Endothelial cell of umbilical vein (primary cell): Measurements from ENCODE around the gene CIAO3. TPM values are rescaled to one million over a fixed set of nuclear protein-coding genes. Genes with fewer than 3 reads are reported as not detected.

Experiments
- BruUV-seq: library from RNA; stranded (reverse); fragments of 400-500 nt; replicated peaks from 2 replicates; lab custom pipeline; 2021; lab: Mats Ljungman, UMichigan
- CTCF ChIA-PET: fragments of 300-600, 350-600 bp; sonication (Branson Sonifier 250); formaldehyde crosslinking; loops from one replicate; lab custom pipeline; 2021; ENCODE audit warnings: antibody characterized with exemption, inconsistent platforms; lab: Charles Lee
- POLR2A ChIA-PET: fragments of 300-600, 350-600 bp; sonication (Branson Sonifier 250); formaldehyde crosslinking; loops from one replicate; lab custom pipeline; 2021; ENCODE audit warnings: antibody characterized with exemption, inconsistent platforms; lab: Charles Lee
- DNase-seq: peaks from one replicate; pipeline ENCODE4 v3.0.0-alpha.2; 2011; ENCODE audit warnings: low read depth, low spot score
- FAIRE-seq: peaks from 2 replicates; lab custom pipeline; 2011; peaks lifted over from hg19 to GRCh38; lab: Jason Lieb, UNC
- H2AFZ ChIP-seq: 2 replicates; pipeline ENCODE4 v1.6.0; 2012; ENCODE audit warnings: low read depth, low read length, control low read depth, inconsistent platforms
- H3K27ac ChIP-seq: 2 replicates; pipeline ENCODE4 v1.5.1; 2011; ENCODE audit warnings: low read depth, mild to moderate bottlenecking, control low read depth, low read length, moderate library complexity; ENCODE audit not compliant: insufficient read depth
- H3K27me3 ChIP-seq, 2 experiments: 2 replicates each; pipeline versions ENCODE4 v1.6.0 to v1.6.1; 2011; ENCODE audit warnings: low read length in 2 of 2, mixed read lengths in 1 of 2; ENCODE audit not compliant: control insufficient read depth in 2 of 2, insufficient read depth in 2 of 2
- H3K36me3 ChIP-seq, 2 experiments: 2 replicates in 1 of 2; 3 replicates in 1 of 2; pipeline ENCODE4 v1.5.1; 2011; ENCODE audit warnings: low read length in 2 of 2, mild to moderate bottlenecking in 1 of 2, moderate library complexity in 1 of 2; ENCODE audit not compliant: control insufficient read depth in 2 of 2, insufficient read depth in 2 of 2; ENCODE audit errors: extremely low read depth in 1 of 2
- H3K4me1 ChIP-seq: 3 replicates; pipeline ENCODE4 v1.5.1; 2011; ENCODE audit warnings: mild to moderate bottlenecking, low read length; ENCODE audit not compliant: control insufficient read depth, insufficient read depth; ENCODE audit errors: extremely low read depth
- H3K4me2 ChIP-seq: 2 replicates; pipeline ENCODE4 v1.6.1; 2011; ENCODE audit warnings: low read length, control low read depth, mixed read lengths; ENCODE audit not compliant: insufficient read depth
- H3K4me3 ChIP-seq, 3 experiments: fragments of 200-600 bp in 1 of 3; sonication (generic), shearing (Covaris generic) in 1 of 3; replicated peaks in 1 of 3; 2 replicates each; pipeline ENCODE4 v1.5.1; 2011 to 2016; ENCODE audit warnings: control low read depth in 3 of 3, low read length in 3 of 3, mild to moderate bottlenecking in 2 of 3, inconsistent platforms in 1 of 3, low read depth in 1 of 3, moderate library complexity in 1 of 3; ENCODE audit not compliant: insufficient read depth in 1 of 3
- H3K79me2 ChIP-seq: 2 replicates; pipeline ENCODE4 v1.6.0; 2012; ENCODE audit warnings: low read length, inconsistent platforms; ENCODE audit not compliant: control insufficient read depth, insufficient read depth
- H3K9ac ChIP-seq: replicated peaks from 2 replicates; pipeline ENCODE3; 2011; ENCODE audit warnings: low read length, control low read depth; ENCODE audit not compliant: insufficient read depth; ENCODE audit errors: extremely low read depth
- H3K9me1 ChIP-seq: replicated peaks from 3 replicates; pipeline ENCODE4 v1.6.0; 2011; ENCODE audit warnings: mild to moderate bottlenecking, low read length; ENCODE audit not compliant: control insufficient read depth, insufficient read depth; ENCODE audit errors: extremely low read depth
- H3K9me3 ChIP-seq: replicated peaks from 2 replicates; pipeline ENCODE4 v1.5.1; 2012; ENCODE audit warnings: low read length, inconsistent platforms; ENCODE audit not compliant: control insufficient read depth, insufficient read depth
- H4K20me1 ChIP-seq: replicated peaks from 2 replicates; pipeline ENCODE3; 2011; ENCODE audit warnings: mild to moderate bottlenecking, low read length; ENCODE audit not compliant: control insufficient read depth, insufficient read depth; ENCODE audit errors: extremely low read depth
- EZH2 ChIP-seq: IDR thresholded peaks from 2 replicates; pipeline ENCODE4 v1.6.1; 2012; ENCODE audit warnings: borderline replicate concordance, low read depth, mild to moderate bottlenecking, moderate library complexity, low read length, inconsistent platforms; ENCODE audit not compliant: severe bottlenecking
- FOS ChIP-seq: IDR thresholded peaks from 2 replicates; pipeline ENCODE4 v1.6.1; 2011; ENCODE audit warnings: mild to moderate bottlenecking, low read length, moderate library complexity, borderline replicate concordance; ENCODE audit not compliant: insufficient read depth
- GATA2 ChIP-seq: IDR thresholded peaks from 2 replicates; pipeline ENCODE4 v1.7.0; 2011; ENCODE audit warnings: low read depth, mild to moderate bottlenecking, moderate library complexity, mixed read lengths, low read length; ENCODE audit not compliant: insufficient read length, insufficient read depth
- MYC ChIP-seq: IDR thresholded peaks from one replicate; pipeline ENCODE4 v1.6.1; 2011; ENCODE audit warnings: mild to moderate bottlenecking, low read depth, low read length
- dilution Hi-C: fragments of 300-500 bp; cut with MboI; formaldehyde crosslinking; loops from one replicate; pipeline ENCODE4 v1.15.0; 2019; ENCODE audit warnings: low sequenced_read_pairs; ENCODE audit not compliant: extremely low pct_ligation_motif_present
- intact Hi-C: fragments of 100-400 bp; cut with micrococcal nuclease; formaldehyde crosslinking; loops from one replicate; pipeline ENCODE4 v1.10.0; 2022
- polyA plus RNA-seq, 4 experiments: library from polyadenylated mRNA; depleted of rRNA in 3 of 4; stranded (reverse) in 3 of 4; unstranded in 1 of 4; fragments of >200 nt; gene quantifications; 2 replicates each; pipeline versions ENCODE4 v1.2.1 to v1.2.3, GENCODE V29; 2011 to 2012; ENCODE audit warnings: missing spikeins in 1 of 4
- total RNA-seq: library from RNA; stranded (reverse); gene quantifications from 2 replicates; pipeline ENCODE4 v1.2.3, GENCODE V29; 2021
- TF ChIP-seq, protein P1 (sequence below), 2 donors: IDR thresholded peaks; 1 replicate in 1 of 2; 2 replicates in 1 of 2; pipeline ENCODE4 v1.5.1; 2011; ENCODE audit warnings: low read length in 2 of 2, mild to moderate bottlenecking in 2 of 2, moderate library complexity in 2 of 2, control low read depth in 1 of 2, inconsistent platforms in 1 of 2, low read depth in 1 of 2; ENCODE audit not compliant: insufficient read depth in 1 of 2; ENCODE audit errors: extremely low read depth in 1 of 2
- TF ChIP-seq, protein P2 (sequence below): IDR thresholded peaks from 2 replicates; pipeline ENCODE4 v1.6.1; 2011; ENCODE audit not compliant: insufficient read depth, insufficient read length

The CIAO3 gene
- total and polyA plus RNA-seq, 2 donors (not counting 3 experiments of a cell fraction or from before 2014, with no cell fraction given), result 23.1 to 33.8 TPM

DNA sequence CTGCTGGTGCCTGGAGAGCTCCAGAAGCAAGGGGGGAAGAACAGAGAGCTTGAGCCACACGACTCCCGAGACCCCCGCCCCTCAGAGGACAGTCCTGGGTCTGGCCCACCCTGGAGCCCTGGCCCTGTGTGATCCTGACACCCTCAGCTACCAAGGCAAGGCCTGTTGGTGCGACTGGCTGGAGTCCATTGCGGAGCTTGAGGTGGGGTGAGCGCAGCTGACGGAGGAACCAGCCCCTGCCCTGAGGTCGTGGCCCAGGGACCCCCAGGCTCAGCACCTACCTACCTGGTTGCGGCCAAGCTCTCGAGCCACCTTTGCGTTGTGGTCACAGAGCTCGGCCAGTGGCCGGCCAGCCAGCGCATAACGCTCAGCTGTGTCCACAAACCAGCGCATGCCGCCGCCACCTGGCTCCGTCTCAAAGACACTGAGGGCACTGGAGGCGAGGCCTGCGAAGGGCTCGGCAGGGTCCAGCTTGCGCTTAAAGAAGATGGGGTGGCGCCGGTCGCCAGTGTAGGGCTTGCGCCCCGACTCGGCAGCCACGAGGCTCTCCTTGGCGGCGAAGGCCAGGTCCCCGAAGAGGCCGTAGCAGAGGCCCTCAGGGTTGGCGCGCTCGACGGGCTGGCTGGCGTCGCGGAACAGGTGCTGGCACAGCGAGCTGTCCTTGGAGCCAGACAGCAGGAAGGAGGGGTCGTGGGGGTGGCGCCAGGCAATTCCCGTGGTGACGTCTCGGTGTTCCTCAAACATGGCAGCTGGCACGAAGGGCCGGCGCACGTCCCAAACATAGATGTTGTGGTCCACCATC is 54.1 kb downstream of the CIAO3 start:
- Histone ChIP-seq H4K20me1 (no peaks in the 10 kb centered on the region), H3K4me1 (peaks cover 16% of the 10 kb centered on the region), H3K27ac (no peak overlapping the region), H3K9me1 (no peaks in the 10 kb centered on the region), H3K36me3 (peaks cover 7 to 21% of the 10 kb centered on the region in 2 experiments), H2AFZ (no peak overlapping the region), H3K4me2 (no peak overlapping the region), H3K79me2 (peaks cover 20% of the 10 kb centered on the region), H3K9ac (no peak overlapping the region), H3K4me3 (no peak overlapping the region), H3K9me3 (no peaks in the 10 kb centered on the region), H3K27me3 (no peaks in the 10 kb centered on the region)
- ChIA-PET POLR2A (no interaction called here), CTCF (interaction anchor here (0.7 to 1.8 kb wide), 4 partner anchors 9 to 295 kb away, joined by 3 to 5 read pairs (median 4); no protein-coding TSS in a partner anchor)
- FAIRE-seq, result no peak
- no TSS peak for BruUV-seq
- no peak for TF ChIP-seq MYC
- no peak for TF ChIP-seq GATA2
- TF ChIP-seq FOS, result no peak
- dilution Hi-C loops (no loop called here), intact Hi-C loops (no loop called here)
- no peak for DNase-seq

DNA sequence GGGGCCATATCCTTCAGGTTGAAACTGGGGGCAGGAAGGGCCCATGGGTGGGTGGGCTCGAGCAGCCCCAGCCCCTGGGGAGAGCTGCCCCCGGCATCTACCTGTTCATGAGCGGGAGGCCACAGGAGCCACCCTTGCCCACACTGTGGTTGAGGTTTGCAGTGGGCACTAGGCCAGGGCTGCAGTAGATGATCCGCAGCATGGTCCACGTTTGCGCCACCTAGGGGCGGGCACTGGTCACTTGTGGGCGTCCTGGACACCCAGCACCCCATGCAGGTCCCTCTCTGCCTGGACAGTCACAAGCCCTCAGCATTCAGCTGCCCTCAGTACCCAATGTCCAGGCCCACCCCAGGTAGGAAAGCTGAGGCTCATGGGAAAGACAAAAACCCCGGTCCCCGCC is 54.8 kb downstream of the CIAO3 start:
- TF ChIP-seq EZH2, result no peak
- TF ChIP-seq, protein P1, sequence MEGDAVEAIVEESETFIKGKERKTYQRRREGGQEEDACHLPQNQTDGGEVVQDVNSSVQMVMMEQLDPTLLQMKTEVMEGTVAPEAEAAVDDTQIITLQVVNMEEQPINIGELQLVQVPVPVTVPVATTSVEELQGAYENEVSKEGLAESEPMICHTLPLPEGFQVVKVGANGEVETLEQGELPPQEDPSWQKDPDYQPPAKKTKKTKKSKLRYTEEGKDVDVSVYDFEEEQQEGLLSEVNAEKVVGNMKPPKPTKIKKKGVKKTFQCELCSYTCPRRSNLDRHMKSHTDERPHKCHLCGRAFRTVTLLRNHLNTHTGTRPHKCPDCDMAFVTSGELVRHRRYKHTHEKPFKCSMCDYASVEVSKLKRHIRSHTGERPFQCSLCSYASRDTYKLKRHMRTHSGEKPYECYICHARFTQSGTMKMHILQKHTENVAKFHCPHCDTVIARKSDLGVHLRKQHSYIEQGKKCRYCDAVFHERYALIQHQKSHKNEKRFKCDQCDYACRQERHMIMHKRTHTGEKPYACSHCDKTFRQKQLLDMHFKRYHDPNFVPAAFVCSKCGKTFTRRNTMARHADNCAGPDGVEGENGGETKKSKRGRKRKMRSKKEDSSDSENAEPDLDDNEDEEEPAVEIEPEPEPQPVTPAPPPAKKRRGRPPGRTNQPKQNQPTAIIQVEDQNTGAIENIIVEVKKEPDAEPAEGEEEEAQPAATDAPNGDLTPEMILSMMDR (IDR thresholded peaks at IDR 0.05; ENCODE audit: extremely low read depth in 1 of 2, insufficient read depth in 1 of 2, low read depth in 1 of 2, low read length in 2 of 2), result peak; percentile 48 to 72
- TF ChIP-seq, protein P2, sequence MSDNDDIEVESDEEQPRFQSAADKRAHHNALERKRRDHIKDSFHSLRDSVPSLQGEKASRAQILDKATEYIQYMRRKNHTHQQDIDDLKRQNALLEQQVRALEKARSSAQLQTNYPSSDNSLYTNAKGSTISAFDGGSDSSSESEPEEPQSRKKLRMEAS, result no peak
- H3K9ac ChIP-seq, result no peak overlapping the region
- no peak overlapping the region for H3K27ac ChIP-seq
- peak; percentile 70 for FAIRE-seq
- no peak overlapping the region for H2AFZ ChIP-seq
- DNase-seq, result peak; percentile 29
- H3K27me3 ChIP-seq, result no peaks in the 10 kb centered on the region
- H3K4me3 ChIP-seq, result no peak overlapping the region
- intact Hi-C loops, result no loop called here
- no TSS peak for BruUV-seq
- CTCF ChIA-PET, result interaction anchor here (0.9 to 1.8 kb wide), 2 partner anchors 23 to 106 kb away, joined by 3 to 5 read pairs; no protein-coding TSS in a partner anchor
- H3K9me1 ChIP-seq, result no peaks in the 10 kb centered on the region
- dilution Hi-C loops, result no loop called here
- POLR2A ChIA-PET, result no interaction called here
- H3K9me3 ChIP-seq, result no peaks in the 10 kb centered on the region
- H3K79me2 ChIP-seq, result peaks cover 27% of the 10 kb centered on the region
- H3K4me2 ChIP-seq, result no peak overlapping the region
- no peaks in the 10 kb centered on the region for H4K20me1 ChIP-seq
- peaks cover 23% of the 10 kb centered on the region for H3K4me1 ChIP-seq
- H3K36me3 ChIP-seq, result peaks cover 7 to 22% of the 10 kb centered on the region in 2 experiments
